K562 (cell line): ENCODE results near the gene MFSD2B.

Experiments used
- CTCF ChIP-seq, 3 experiments: IDR thresholded peaks in 2 of 3; conservative IDR thresholded peaks in 1 of 3; 2 replicates each; pipeline ENCODE4 v1.5.1; 2011 to 2012; ENCODE audit warnings: low read length in 3 of 3, mild to moderate bottlenecking in 3 of 3, control low read depth in 2 of 3, improper control_type of control experiment in 1 of 3, inconsistent platforms in 1 of 3, low read depth in 1 of 3, mixed read lengths in 1 of 3, moderate library complexity in 1 of 3; ENCODE audit not compliant: insufficient read depth in 2 of 3
- ZNF121 ChIP-seq: sonication (generic); formaldehyde crosslinking; conservative IDR thresholded peaks from 2 replicates; pipeline ENCODE4 v1.8.0; 2022; ENCODE audit warnings: missing genetic modification reagents
- ZNF311 ChIP-seq: fragments of 250-450 bp; sonication (Bioruptor Pico); IDR thresholded peaks from 2 replicates; pipeline ENCODE4 v1.4.0; 2020; ENCODE audit warnings: mild to moderate bottlenecking, moderate library complexity

GRCh38 chr2:24040511-24040910 lies 30.6 kb downstream of the MFSD2B start:
- TF ChIP-seq CTCF (IDR thresholded peaks at IDR 0.05 in 2 of 3, conservative IDR thresholded peaks at IDR 0.05 in 1 of 3; ENCODE audit: insufficient read depth in 2 of 3, low read depth in 1 of 3, low read length in 3 of 3) (no peak), ZNF311 (CRISPR knock-in tag) (no peak), ZNF121 (CRISPR knock-in tag) (no peak)
